Measurements from ENCODE around the gene SUN2.

- TF ChIP-seq CTCF (IDR thresholded peaks at IDR 0.05 in 4 of 5, conservative IDR thresholded peaks at IDR 0.05 in 1 of 5) = no peak
- TF ChIP-seq POLR2A (IDR thresholded peaks at IDR 0.05) = no peak
Measured at GRCh38 chr22:38742176-38742942, 13.4 kb downstream of the SUN2 start.

Measured in gastrocnemius medialis (tissue), 4 donors.